GM21447 (cell line): ENCODE results near the gene SLC9A9.

Experiments
- ATAC-seq: cut with Tn5 transposase; IDR thresholded peaks from one replicate; pipeline ENCODE4 v1.9.1; 2021; ENCODE audit not compliant: unreplicated experiment

SLC9A9 gene

GRCh38 chr3:143232981-143233380, 615.3 kb downstream of the SLC9A9 start:
- ATAC-seq, result no peak

GRCh38 chr3:143228405-143228804, 619.9 kb downstream of the SLC9A9 start:
- ATAC-seq, result no peak

- ATAC-seq, result no peak
Observed at GRCh38 chr3:143226678-143227291, 621.5 kb downstream of the SLC9A9 start.

- no peak for ATAC-seq
Observed at GRCh38 chr3:143224716-143225115, 623.6 kb downstream of the SLC9A9 start.

- no peak for ATAC-seq
Observed at GRCh38 chr3:143222981-143223380, 625.3 kb downstream of the SLC9A9 start.

GRCh38 chr3:143222505-143222904, 625.8 kb downstream of the SLC9A9 start:
- no peak for ATAC-seq

- no peak for ATAC-seq
Observed at GRCh38 chr3:143221446-143221845, 626.8 kb downstream of the SLC9A9 start.

- no peak for ATAC-seq
Observed at GRCh38 chr3:143220741-143221140, 627.5 kb downstream of the SLC9A9 start.

GRCh38 chr3:143218166-143218835, 630.0 kb downstream of the SLC9A9 start:
- no peak for ATAC-seq

- ATAC-seq, result no peak
Observed at GRCh38 chr3:143217283-143217682, 631.0 kb downstream of the SLC9A9 start.

- ATAC-seq, result no peak
Observed at GRCh38 chr3:143216709-143217182, 631.5 kb downstream of the SLC9A9 start.
